AG10803 (cell line): ENCODE measurements around the gene RAD52.

Experiments
- DNase-seq: peaks from one replicate; pipeline ENCODE4 v3.0.0; 2010; ENCODE audit warnings: low read depth
- H3K4me3 ChIP-seq: 2 replicates; pipeline ENCODE4 v1.5.1; 2011; ENCODE audit warnings: mild to moderate bottlenecking, low read length, control low read depth
- CTCF ChIP-seq: conservative IDR thresholded peaks from 2 replicates; pipeline ENCODE4 v1.5.1; 2011; ENCODE audit warnings: mild to moderate bottlenecking, low read length, control low read depth, inconsistent platforms

Gene RAD52

GRCh38 chr12:879641-880040, 69.9 kb downstream of the RAD52 start:
- no peak overlapping the region for H3K4me3 ChIP-seq
- peak; percentile 21 for DNase-seq
- no peak for TF ChIP-seq CTCF

- H3K4me3 ChIP-seq = no peak overlapping the region
- no peak for DNase-seq
- no peak for TF ChIP-seq CTCF
Observed at GRCh38 chr12:873954-874353, 75.5 kb downstream of the RAD52 start.

- no peak for TF ChIP-seq CTCF
- no peak for DNase-seq
- H3K4me3 ChIP-seq = no peak overlapping the region
Observed at GRCh38 chr12:870378-870777, 79.1 kb downstream of the RAD52 start.

- DNase-seq = no peak
- H3K4me3 ChIP-seq = no peak overlapping the region
- no peak for TF ChIP-seq CTCF
Observed at GRCh38 chr12:868722-869121, 80.8 kb downstream of the RAD52 start.

GRCh38 chr12:867905-868304, 81.6 kb downstream of the RAD52 start:
- no peak for DNase-seq
- no peak overlapping the region for H3K4me3 ChIP-seq
- no peak for TF ChIP-seq CTCF

- TF ChIP-seq CTCF = no peak
- DNase-seq = no peak
- no peak overlapping the region for H3K4me3 ChIP-seq
Observed at GRCh38 chr12:865614-866013, 83.9 kb downstream of the RAD52 start.

GRCh38 chr12:863285-863684, 86.2 kb downstream of the RAD52 start:
- TF ChIP-seq CTCF = no peak
- no peak overlapping the region for H3K4me3 ChIP-seq
- DNase-seq = no peak
